ENCODE data around the gene CYP1A2.

The CYP1A2 gene

GRCh38 chr15:74800559-74801094, 52.0 kb downstream of the CYP1A2 start:
- no peaks in the 10 kb centered on the region for H3K36me3 ChIP-seq (ENCODE audit: insufficient read depth)
- no peaks in the 10 kb centered on the region for H4K20me1 ChIP-seq (ENCODE audit: insufficient read depth)
- no peak overlapping the region for H2AFZ ChIP-seq (ENCODE audit: low read depth)
- H3K4me3 ChIP-seq (IDR thresholded peaks at IDR 0.05; ENCODE audit: insufficient read depth, low read depth, low read length), result no peak overlapping the region
- H3K9ac ChIP-seq, result no peak overlapping the region
- H3K27ac ChIP-seq, result no peak overlapping the region
- H3K79me2 ChIP-seq (ENCODE audit: insufficient read depth, low read depth), result peaks cover 23% of the 10 kb centered on the region; the same call in 1 of the 2 replicates
- H3K4me1 ChIP-seq (ENCODE audit: low read depth, poor library complexity, severe bottlenecking), result peaks cover 31% of the 10 kb centered on the region
- H3K4me2 ChIP-seq, result no peak overlapping the region
- H3K27me3 ChIP-seq (ENCODE audit: insufficient read depth, low read depth), result no peaks in the 10 kb centered on the region
- TF ChIP-seq CTCF (conservative IDR thresholded peaks at IDR 0.05; ENCODE audit: low read depth, low read length), result no peak

GRCh38 chr15:74801311-74801997, 52.8 kb downstream of the CYP1A2 start:
- Histone ChIP-seq H3K79me2 (ENCODE audit: insufficient read depth, low read depth) (peaks cover 15% of the 10 kb centered on the region; the same call in 1 of the 2 replicates), H3K36me3 (ENCODE audit: insufficient read depth) (no peaks in the 10 kb centered on the region), H3K9ac (no peak overlapping the region), H3K27ac (no peak overlapping the region), H3K27me3 (ENCODE audit: insufficient read depth, low read depth) (no peaks in the 10 kb centered on the region), H2AFZ (ENCODE audit: low read depth) (no peak overlapping the region), H3K4me1 (ENCODE audit: low read depth, poor library complexity, severe bottlenecking) (peaks cover 30% of the 10 kb centered on the region), H4K20me1 (ENCODE audit: insufficient read depth) (no peaks in the 10 kb centered on the region), H3K4me2 (no peak overlapping the region), H3K4me3 (IDR thresholded peaks at IDR 0.05; ENCODE audit: insufficient read depth, low read depth, low read length) (no peak overlapping the region)
- no peak for TF ChIP-seq CTCF (conservative IDR thresholded peaks at IDR 0.05; ENCODE audit: low read depth, low read length)

GRCh38 chr15:74802290-74802689, 53.6 kb downstream of the CYP1A2 start:
- H3K36me3 ChIP-seq (ENCODE audit: insufficient read depth), result no peaks in the 10 kb centered on the region
- H3K4me2 ChIP-seq, result no peak overlapping the region
- H4K20me1 ChIP-seq (ENCODE audit: insufficient read depth), result no peaks in the 10 kb centered on the region
- H3K9ac ChIP-seq, result no peak overlapping the region
- peaks cover 7% of the 10 kb centered on the region; the same call in 1 of the 2 replicates for H3K79me2 ChIP-seq (ENCODE audit: insufficient read depth, low read depth)
- no peak overlapping the region for H2AFZ ChIP-seq (ENCODE audit: low read depth)
- TF ChIP-seq CTCF (conservative IDR thresholded peaks at IDR 0.05; ENCODE audit: low read depth, low read length), result no peak
- H3K27ac ChIP-seq, result no peak overlapping the region
- H3K4me1 ChIP-seq (ENCODE audit: low read depth, poor library complexity, severe bottlenecking), result peaks cover 30% of the 10 kb centered on the region
- no peaks in the 10 kb centered on the region for H3K27me3 ChIP-seq (ENCODE audit: insufficient read depth, low read depth)
- no peak overlapping the region for H3K4me3 ChIP-seq (IDR thresholded peaks at IDR 0.05; ENCODE audit: insufficient read depth, low read depth, low read length)

GRCh38 chr15:74802862-74803447, 54.3 kb downstream of the CYP1A2 start:
- Histone ChIP-seq H3K27ac (no peak overlapping the region), H3K79me2 (ENCODE audit: insufficient read depth, low read depth) (peaks cover under 1% of the 10 kb centered on the region; the same call in 1 of the 2 replicates), H3K36me3 (ENCODE audit: insufficient read depth) (no peaks in the 10 kb centered on the region), H3K4me3 (IDR thresholded peaks at IDR 0.05; ENCODE audit: insufficient read depth, low read depth, low read length) (no peak overlapping the region), H3K9ac (no peak overlapping the region), H3K4me2 (no peak overlapping the region), H4K20me1 (ENCODE audit: insufficient read depth) (no peaks in the 10 kb centered on the region), H3K4me1 (ENCODE audit: low read depth, poor library complexity, severe bottlenecking) (peaks cover 26% of the 10 kb centered on the region), H2AFZ (ENCODE audit: low read depth) (no peak overlapping the region), H3K27me3 (ENCODE audit: insufficient read depth, low read depth) (no peaks in the 10 kb centered on the region)
- no peak for TF ChIP-seq CTCF (conservative IDR thresholded peaks at IDR 0.05; ENCODE audit: low read depth, low read length)
